Astrocyte of the spinal cord (primary cell): Measurements from ENCODE around the gene SUCO.
A peak's percentile ranks its signal among the peaks of the same experiment; 100 is the strongest.
"Not testable (repeated sequence)": the region's sequence is repeated elsewhere in the genome, so short reads cannot be mapped to it uniquely, and the experiment has no call there.

Experiments
- DNase-seq: peaks from one replicate; pipeline ENCODE4 v3.0.0; 2011; ENCODE audit warnings: low read depth, low spot score
- H3K4me3 ChIP-seq: 2 replicates; pipeline ENCODE4 v1.5.1; 2011; ENCODE audit warnings: low read depth, mild to moderate bottlenecking, low read length, moderate library complexity
- CTCF ChIP-seq: IDR thresholded peaks from 2 replicates; pipeline ENCODE4 v1.5.1; 2012; ENCODE audit warnings: low read depth, mild to moderate bottlenecking, low read length, inconsistent platforms
- in situ Hi-C: cut with HindIII; loops from 2 replicates; pipeline ENCODE4 v1.10.0; 2017; ENCODE audit warnings: low sequenced_read_pairs

SUCO gene

DNA sequence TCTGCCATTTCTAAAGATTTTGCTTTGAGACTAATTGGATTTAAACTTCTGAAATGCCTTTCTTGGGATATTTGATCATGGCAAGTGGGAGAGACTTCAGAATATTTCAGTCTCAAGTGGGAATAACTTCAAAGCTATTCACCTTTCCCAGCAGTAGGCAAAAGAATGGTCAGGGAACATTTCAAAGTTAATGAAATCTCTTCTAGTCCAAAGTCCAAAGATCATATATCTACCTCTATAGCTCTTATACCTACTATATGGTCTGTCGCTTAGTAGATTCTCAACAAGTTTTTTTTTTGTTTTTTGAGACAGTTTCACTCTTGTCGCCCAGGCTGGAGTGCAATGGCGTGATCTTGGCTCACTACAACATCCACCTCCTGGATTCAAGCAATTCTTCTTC is 44.6 kb upstream of the SUCO start:
- TF ChIP-seq CTCF = no peak
- no peak for DNase-seq
- in situ Hi-C loops = no loop called here
- H3K4me3 ChIP-seq = no peak overlapping the region

GRCh38 chr1:172489847-172490246 is 43.1 kb upstream of the SUCO start:
- no peak for TF ChIP-seq CTCF
- H3K4me3 ChIP-seq = no peak overlapping the region
- in situ Hi-C loops = no loop called here
- DNase-seq = no peak

GRCh38 chr1:172492421-172492820 is 40.5 kb upstream of the SUCO start:
- TF ChIP-seq CTCF = no peak
- in situ Hi-C loops = no loop called here
- DNase-seq = no peak
- H3K4me3 ChIP-seq = no peak overlapping the region

DNA sequence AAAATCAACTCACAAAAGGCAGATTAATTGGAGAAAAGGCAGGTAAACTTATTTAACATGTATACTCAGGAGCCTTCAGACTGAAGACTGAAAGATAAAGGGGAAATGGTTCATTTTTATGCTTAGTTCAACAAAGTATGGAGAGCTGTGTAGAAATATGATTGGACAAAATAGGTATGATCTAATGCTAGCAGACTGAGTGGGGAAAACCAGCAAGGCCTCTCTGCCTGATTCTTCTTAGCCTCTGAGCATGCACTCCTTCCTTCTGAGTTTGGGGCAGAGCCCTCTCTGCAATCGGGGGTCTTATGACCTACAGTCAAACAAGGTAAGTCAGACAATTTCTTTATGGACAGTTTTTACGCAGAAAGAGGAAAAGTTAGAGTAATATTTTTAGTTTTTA is 38.8 kb upstream of the SUCO start:
- TF ChIP-seq CTCF = no peak
- no peak overlapping the region for H3K4me3 ChIP-seq
- in situ Hi-C loops = no loop called here
- DNase-seq = no peak

- DNase-seq, H3K4me3 ChIP-seq, in situ Hi-C loops: not testable (repeated sequence)
These were observed 36.8 kb upstream of the SUCO start for GRCh38 chr1:172496127-172496526.

GRCh38 chr1:172496678-172497077 is 36.3 kb upstream of the SUCO start:
- in situ Hi-C loops = no loop called here
- DNase-seq = no peak
- H3K4me3 ChIP-seq = no peak overlapping the region
- no peak for TF ChIP-seq CTCF

- peak; percentile 4 for DNase-seq
- no peak for TF ChIP-seq CTCF
- no peak overlapping the region for H3K4me3 ChIP-seq
- in situ Hi-C loops = no loop called here
These were observed 35.7 kb upstream of the SUCO start for GRCh38 chr1:172497230-172497629.
